Measurements from ENCODE around the gene GNAO1. TPM values are rescaled to one million over a fixed set of nuclear protein-coding genes. Genes with fewer than 3 reads are reported as not detected.

Gene GNAO1
- total and polyA plus RNA-seq, 7 donors, result 0.69 to 67.0 (median 28.8) TPM

DNA sequence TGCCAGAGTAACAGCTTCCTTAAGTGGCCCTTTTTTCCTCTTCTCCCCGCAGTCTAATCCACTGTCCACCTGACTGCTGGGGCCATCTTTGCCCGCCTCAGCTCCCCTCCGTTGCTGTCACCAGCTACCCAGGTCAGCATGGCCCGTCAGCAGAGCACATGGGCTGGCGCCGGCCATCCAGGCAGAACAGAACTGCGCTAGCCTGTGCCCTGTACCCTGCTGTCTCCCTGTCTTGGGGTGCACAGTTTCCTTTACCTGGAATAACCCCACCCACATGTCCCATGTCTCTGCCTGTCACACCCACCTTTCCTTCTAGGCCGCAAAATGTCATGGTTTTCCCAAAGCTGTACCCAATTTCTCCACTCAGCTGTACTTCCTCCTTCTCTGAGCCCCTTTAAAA, 55.7 kb downstream of the GNAO1 start:
- WGBS, 2 donors, result 91 to 93% methylated on average over 8 of the region's 8 CpGs
- intact Hi-C loops (cut with DNase I), result no loop called here
- no peaks in the 10 kb centered on the region for H3K27me3 ChIP-seq
- DNase-seq, result peak; percentile 56
- H3K9me3 ChIP-seq, result no peaks in the 10 kb centered on the region
- H3K4me3 ChIP-seq, result no peak overlapping the region
- no peak for TF ChIP-seq EP300 (IDR thresholded peaks at IDR 0.05)
- TF ChIP-seq, protein P1, sequence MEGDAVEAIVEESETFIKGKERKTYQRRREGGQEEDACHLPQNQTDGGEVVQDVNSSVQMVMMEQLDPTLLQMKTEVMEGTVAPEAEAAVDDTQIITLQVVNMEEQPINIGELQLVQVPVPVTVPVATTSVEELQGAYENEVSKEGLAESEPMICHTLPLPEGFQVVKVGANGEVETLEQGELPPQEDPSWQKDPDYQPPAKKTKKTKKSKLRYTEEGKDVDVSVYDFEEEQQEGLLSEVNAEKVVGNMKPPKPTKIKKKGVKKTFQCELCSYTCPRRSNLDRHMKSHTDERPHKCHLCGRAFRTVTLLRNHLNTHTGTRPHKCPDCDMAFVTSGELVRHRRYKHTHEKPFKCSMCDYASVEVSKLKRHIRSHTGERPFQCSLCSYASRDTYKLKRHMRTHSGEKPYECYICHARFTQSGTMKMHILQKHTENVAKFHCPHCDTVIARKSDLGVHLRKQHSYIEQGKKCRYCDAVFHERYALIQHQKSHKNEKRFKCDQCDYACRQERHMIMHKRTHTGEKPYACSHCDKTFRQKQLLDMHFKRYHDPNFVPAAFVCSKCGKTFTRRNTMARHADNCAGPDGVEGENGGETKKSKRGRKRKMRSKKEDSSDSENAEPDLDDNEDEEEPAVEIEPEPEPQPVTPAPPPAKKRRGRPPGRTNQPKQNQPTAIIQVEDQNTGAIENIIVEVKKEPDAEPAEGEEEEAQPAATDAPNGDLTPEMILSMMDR (IDR thresholded peaks at IDR 0.05), result no peak
- no peak for TF ChIP-seq POLR2A (IDR thresholded peaks at IDR 0.05)
- TF ChIP-seq POLR2AphosphoS5 (IDR thresholded peaks at IDR 0.05), result no peak
- H3K36me3 ChIP-seq, result no peaks in the 10 kb centered on the region
- H3K4me1 ChIP-seq, result peaks cover 0 to 56% (median 33%) of the 10 kb centered on the region in 4 donors
- H3K27ac ChIP-seq, result peak overlapping the region in 3 of 4 donors; percentile 56 to 70 (median 63)

DNA sequence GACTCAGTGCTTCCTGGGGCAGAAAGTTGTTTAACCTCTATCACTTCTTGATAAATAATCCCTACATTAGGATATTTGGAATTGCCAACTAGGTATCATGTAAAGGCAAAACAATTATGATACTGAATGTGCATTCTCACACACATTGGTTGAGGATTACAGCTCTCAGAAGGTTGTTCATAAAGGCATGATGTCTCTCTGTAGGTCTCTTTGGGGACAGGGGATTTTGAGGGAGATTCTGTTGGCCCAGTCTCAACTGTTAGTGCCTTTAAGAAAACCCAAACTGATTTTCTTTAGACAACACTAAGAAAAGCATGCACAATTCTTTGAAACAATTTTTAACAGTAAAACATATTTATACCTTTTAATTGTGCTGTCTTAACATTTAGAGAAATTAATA, 56.5 kb downstream of the GNAO1 start:
- TF ChIP-seq EP300 (IDR thresholded peaks at IDR 0.05) (no peak), POLR2A (IDR thresholded peaks at IDR 0.05) (no peak), POLR2AphosphoS5 (IDR thresholded peaks at IDR 0.05) (no peak)
- TF ChIP-seq, protein P1 (IDR thresholded peaks at IDR 0.05), result no peak
- no peak for DNase-seq
- peaks cover 0 to 56% (median 35%) of the 10 kb centered on the region in 4 donors for H3K4me1 ChIP-seq
- H3K27ac ChIP-seq, result peak overlapping the region in 1 of 4 donors; percentile 35
- no peaks in the 10 kb centered on the region for H3K9me3 ChIP-seq
- intact Hi-C loops (cut with DNase I), result no loop called here
- H3K4me3 ChIP-seq, result no peak overlapping the region
- H3K27me3 ChIP-seq, result no peaks in the 10 kb centered on the region
- no peaks in the 10 kb centered on the region for H3K36me3 ChIP-seq

DNA sequence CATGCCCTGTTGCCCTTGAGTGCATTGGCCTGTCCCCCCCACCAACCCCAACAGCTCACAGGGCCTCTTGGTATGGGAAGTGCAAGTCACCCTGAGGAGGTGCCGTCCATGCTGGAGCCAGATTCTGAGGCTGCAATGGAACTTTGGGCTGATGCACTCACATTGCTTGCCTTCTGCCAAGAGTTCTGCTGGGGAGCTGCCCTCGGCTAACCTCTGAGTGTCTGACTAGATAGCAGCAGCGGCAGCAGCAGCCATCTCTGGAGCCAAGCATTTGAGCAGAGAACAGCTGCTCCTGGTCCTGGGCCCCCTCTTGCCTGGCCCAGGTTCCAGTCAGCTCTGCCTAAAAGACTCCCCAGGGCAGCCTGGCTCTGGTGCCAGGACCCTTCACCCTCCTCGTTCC, 61.5 kb downstream of the GNAO1 start:
- H3K4me3 ChIP-seq, result no peak overlapping the region
- peaks cover 2 to 66% (median 47%) of the 10 kb centered on the region in 4 donors for H3K4me1 ChIP-seq
- peak overlapping the region in 3 of 4 donors; percentile 65 to 91 (median 90) for H3K27ac ChIP-seq
- TF ChIP-seq, protein P1 (IDR thresholded peaks at IDR 0.05), result no peak
- peak in 2 of 4 donors; percentile 28 to 34 for TF ChIP-seq POLR2AphosphoS5 (IDR thresholded peaks at IDR 0.05)
- H3K36me3 ChIP-seq, result no peaks in the 10 kb centered on the region
- no peaks in the 10 kb centered on the region for H3K9me3 ChIP-seq
- WGBS, 2 donors, result 76 to 79% methylated on average over 4 of the region's 4 CpGs
- H3K27me3 ChIP-seq, result no peaks in the 10 kb centered on the region
- DNase-seq, result peak; percentile 82
- intact Hi-C loops (cut with DNase I), result no loop called here

DNA sequence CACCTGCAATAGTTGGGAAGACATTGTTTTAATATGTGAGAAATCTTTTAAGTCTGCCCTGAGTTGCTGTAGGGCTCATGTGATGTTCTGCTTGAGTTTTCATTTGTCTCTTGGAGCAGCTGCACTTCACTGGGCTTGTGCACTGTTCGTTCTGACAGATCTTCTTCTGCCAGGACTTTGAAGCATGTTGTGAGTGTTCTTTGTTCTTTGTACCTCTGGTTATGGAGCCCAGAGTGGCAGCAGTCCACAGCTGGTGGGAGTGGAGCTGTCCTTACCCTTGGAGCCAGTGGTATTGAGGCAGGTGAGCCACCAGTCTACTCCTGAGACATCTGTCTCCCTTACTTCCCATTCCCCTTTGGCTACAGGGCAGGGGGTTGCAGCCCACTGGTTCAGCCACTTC, 64.6 kb downstream of the GNAO1 start:
- no peak overlapping the region for H3K4me3 ChIP-seq
- peak overlapping the region in 3 of 4 donors; percentile 82 to 91 (median 90) for H3K27ac ChIP-seq
- peaks cover 5 to 97% (median 73%) of the 10 kb centered on the region in 4 donors for H3K4me1 ChIP-seq
- H3K27me3 ChIP-seq, result no peaks in the 10 kb centered on the region
- H3K9me3 ChIP-seq, result no peaks in the 10 kb centered on the region
- DNase-seq, result no peak
- WGBS, 2 donors, result 46 to 71% methylated on average over 1 of the region's 1 CpG
- H3K36me3 ChIP-seq, result no peaks in the 10 kb centered on the region
- TF ChIP-seq, protein P1 (IDR thresholded peaks at IDR 0.05), result no peak
- no peak for TF ChIP-seq POLR2AphosphoS5 (IDR thresholded peaks at IDR 0.05)
- TF ChIP-seq EP300 (IDR thresholded peaks at IDR 0.05), result no peak
- no peak for TF ChIP-seq POLR2A (IDR thresholded peaks at IDR 0.05)
- intact Hi-C loops (cut with DNase I), result loop anchor here (5.0 kb wide), 1 partner anchor 64 kb away; the partner anchor contains the start of gene GNAO1

DNA sequence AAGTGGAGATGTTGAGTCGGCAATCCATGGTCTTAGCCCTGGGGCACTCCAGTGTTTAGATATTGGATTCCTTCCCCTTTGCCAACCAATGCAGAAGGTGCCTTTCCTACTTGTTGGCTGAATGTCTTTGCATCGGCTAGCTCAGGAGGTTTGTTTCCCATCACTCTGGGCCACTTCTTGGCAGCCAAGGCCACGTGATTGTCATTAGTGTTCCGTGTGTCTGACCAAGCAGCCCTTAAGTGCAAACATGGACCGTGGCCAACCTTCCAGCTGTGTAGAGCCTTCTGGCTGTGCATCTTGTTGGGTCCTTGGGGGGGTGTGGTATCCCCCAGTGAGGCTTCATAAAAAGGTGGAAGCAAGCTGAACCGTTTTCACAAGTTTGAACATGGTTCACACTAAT, 66.0 kb downstream of the GNAO1 start:
- peak; percentile 97 for DNase-seq
- peaks cover 5 to 100% (median 78%) of the 10 kb centered on the region in 4 donors for H3K4me1 ChIP-seq
- intact Hi-C loops (cut with DNase I), result loop anchor here (5.0 kb wide), 1 partner anchor 65 kb away; the partner anchor contains the start of gene GNAO1
- 63 to 67% methylated on average over 6 of the region's 6 CpGs for WGBS, 2 donors
- H3K9me3 ChIP-seq, result no peaks in the 10 kb centered on the region
- H3K27me3 ChIP-seq, result no peaks in the 10 kb centered on the region
- H3K27ac ChIP-seq, result peak overlapping the region in 3 of 4 donors; percentile 82 to 91 (median 90)
- no peak overlapping the region for H3K4me3 ChIP-seq
- TF ChIP-seq, protein P1 (IDR thresholded peaks at IDR 0.05), result no peak
- TF ChIP-seq EP300 (IDR thresholded peaks at IDR 0.05) (peak in 1 of 4 donors; percentile 47), POLR2A (IDR thresholded peaks at IDR 0.05) (no peak), POLR2AphosphoS5 (IDR thresholded peaks at IDR 0.05) (peak; percentile 60 to 82 (median 68))
- no peaks in the 10 kb centered on the region for H3K36me3 ChIP-seq
